ENCODE results near the gene NOXRED1. TPM values are rescaled to one million over a fixed set of nuclear protein-coding genes. Genes with fewer than 3 reads are reported as not detected.

Gene NOXRED1
- total and polyA plus RNA-seq, 2 experiments from 2014 or later, result 0.24 TPM; not detected in 1

- TF ChIP-seq, protein P1, sequence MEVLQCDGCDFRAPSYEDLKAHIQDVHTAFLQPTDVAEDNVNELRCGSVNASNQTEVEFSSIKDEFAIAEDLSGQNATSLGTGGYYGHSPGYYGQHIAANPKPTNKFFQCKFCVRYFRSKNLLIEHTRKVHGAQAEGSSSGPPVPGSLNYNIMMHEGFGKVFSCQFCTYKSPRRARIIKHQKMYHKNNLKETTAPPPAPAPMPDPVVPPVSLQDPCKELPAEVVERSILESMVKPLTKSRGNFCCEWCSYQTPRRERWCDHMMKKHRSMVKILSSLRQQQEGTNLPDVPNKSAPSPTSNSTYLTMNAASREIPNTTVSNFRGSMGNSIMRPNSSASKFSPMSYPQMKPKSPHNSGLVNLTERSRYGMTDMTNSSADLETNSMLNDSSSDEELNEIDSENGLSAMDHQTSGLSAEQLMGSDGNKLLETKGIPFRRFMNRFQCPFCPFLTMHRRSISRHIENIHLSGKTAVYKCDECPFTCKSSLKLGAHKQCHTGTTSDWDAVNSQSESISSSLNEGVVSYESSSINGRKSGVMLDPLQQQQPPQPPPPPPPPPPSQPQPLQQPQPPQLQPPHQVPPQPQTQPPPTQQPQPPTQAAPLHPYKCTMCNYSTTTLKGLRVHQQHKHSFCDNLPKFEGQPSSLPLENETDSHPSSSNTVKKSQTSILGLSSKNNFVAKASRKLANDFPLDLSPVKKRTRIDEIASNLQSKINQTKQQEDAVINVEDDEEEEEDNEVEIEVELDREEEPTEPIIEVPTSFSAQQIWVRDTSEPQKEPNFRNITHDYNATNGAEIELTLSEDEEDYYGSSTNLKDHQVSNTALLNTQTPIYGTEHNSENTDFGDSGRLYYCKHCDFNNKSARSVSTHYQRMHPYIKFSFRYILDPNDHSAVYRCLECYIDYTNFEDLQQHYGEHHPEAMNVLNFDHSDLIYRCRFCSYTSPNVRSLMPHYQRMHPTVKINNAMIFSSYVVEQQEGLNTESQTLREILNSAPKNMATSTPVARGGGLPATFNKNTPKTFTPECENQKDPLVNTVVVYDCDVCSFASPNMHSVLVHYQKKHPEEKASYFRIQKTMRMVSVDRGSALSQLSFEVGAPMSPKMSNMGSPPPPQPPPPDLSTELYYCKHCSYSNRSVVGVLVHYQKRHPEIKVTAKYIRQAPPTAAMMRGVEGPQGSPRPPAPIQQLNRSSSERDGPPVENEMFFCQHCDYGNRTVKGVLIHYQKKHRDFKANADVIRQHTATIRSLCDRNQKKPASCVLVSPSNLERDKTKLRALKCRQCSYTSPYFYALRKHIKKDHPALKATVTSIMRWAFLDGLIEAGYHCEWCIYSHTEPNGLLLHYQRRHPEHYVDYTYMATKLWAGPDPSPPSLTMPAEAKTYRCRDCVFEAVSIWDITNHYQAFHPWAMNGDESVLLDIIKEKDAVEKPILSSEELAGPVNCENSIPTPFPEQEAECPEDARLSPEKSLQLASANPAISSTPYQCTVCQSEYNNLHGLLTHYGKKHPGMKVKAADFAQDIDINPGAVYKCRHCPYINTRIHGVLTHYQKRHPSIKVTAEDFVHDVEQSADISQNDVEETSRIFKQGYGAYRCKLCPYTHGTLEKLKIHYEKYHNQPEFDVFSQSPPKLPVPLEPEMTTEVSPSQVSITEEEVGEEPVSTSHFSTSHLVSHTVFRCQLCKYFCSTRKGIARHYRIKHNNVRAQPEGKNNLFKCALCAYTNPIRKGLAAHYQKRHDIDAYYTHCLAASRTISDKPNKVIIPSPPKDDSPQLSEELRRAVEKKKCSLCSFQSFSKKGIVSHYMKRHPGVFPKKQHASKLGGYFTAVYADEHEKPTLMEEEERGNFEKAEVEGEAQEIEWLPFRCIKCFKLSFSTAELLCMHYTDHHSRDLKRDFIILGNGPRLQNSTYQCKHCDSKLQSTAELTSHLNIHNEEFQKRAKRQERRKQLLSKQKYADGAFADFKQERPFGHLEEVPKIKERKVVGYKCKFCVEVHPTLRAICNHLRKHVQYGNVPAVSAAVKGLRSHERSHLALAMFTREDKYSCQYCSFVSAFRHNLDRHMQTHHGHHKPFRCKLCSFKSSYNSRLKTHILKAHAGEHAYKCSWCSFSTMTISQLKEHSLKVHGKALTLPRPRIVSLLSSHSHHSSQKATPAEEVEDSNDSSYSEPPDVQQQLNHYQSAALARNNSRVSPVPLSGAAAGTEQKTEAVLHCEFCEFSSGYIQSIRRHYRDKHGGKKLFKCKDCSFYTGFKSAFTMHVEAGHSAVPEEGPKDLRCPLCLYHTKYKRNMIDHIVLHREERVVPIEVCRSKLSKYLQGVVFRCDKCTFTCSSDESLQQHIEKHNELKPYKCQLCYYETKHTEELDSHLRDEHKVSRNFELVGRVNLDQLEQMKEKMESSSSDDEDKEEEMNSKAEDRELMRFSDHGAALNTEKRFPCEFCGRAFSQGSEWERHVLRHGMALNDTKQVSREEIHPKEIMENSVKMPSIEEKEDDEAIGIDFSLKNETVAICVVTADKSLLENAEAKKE (CRISPR knock-in tag; IDR thresholded peaks at IDR 0.05), result no peak
- TF ChIP-seq EZH2phosphoT487 (IDR thresholded peaks at IDR 0.05; ENCODE audit: unreplicated experiment) (no peak), NANOG (IDR thresholded peaks at IDR 0.05; ENCODE audit: borderline replicate concordance) (no peak), JUNB (IDR thresholded peaks at IDR 0.05; ENCODE audit: unreplicated experiment) (no peak), CTCF (conservative IDR thresholded peaks at IDR 0.05; ENCODE audit: low read depth in 2 of 2) (no peak), ZNF331 (CRISPR knock-in tag; IDR thresholded peaks at IDR 0.05; ENCODE audit: low read depth) (no peak), CREB1 (CRISPR knock-in tag; IDR thresholded peaks at IDR 0.05; ENCODE audit: low read depth) (no peak), POLR2AphosphoS5 (IDR thresholded peaks at IDR 0.05; ENCODE audit: low read depth) (no peak), ZNF114 (CRISPR knock-in tag; IDR thresholded peaks at IDR 0.05) (no peak), STAT1 (IDR thresholded peaks at IDR 0.05; ENCODE audit: unreplicated experiment) (no peak), EZH2 (IDR thresholded peaks at IDR 0.05; ENCODE audit: low read depth, unreplicated experiment) (no peak)
- TF ChIP-seq, protein P2, sequence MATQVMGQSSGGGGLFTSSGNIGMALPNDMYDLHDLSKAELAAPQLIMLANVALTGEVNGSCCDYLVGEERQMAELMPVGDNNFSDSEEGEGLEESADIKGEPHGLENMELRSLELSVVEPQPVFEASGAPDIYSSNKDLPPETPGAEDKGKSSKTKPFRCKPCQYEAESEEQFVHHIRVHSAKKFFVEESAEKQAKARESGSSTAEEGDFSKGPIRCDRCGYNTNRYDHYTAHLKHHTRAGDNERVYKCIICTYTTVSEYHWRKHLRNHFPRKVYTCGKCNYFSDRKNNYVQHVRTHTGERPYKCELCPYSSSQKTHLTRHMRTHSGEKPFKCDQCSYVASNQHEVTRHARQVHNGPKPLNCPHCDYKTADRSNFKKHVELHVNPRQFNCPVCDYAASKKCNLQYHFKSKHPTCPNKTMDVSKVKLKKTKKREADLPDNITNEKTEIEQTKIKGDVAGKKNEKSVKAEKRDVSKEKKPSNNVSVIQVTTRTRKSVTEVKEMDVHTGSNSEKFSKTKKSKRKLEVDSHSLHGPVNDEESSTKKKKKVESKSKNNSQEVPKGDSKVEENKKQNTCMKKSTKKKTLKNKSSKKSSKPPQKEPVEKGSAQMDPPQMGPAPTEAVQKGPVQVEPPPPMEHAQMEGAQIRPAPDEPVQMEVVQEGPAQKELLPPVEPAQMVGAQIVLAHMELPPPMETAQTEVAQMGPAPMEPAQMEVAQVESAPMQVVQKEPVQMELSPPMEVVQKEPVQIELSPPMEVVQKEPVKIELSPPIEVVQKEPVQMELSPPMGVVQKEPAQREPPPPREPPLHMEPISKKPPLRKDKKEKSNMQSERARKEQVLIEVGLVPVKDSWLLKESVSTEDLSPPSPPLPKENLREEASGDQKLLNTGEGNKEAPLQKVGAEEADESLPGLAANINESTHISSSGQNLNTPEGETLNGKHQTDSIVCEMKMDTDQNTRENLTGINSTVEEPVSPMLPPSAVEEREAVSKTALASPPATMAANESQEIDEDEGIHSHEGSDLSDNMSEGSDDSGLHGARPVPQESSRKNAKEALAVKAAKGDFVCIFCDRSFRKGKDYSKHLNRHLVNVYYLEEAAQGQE (IDR thresholded peaks at IDR 0.05; ENCODE audit: unreplicated experiment), result no peak
Observed at GRCh38 chr14:77378701-77379100, 44.6 kb downstream of the NOXRED1 start (continued).
